ENCODE results near the gene TLX3. TPM values are rescaled to one million over a fixed set of nuclear protein-coding genes. Genes with fewer than 3 reads are reported as not detected.

Gene TLX3
- total RNA-seq, 2 donors from 2014 or later: not detected

- 2 to 7% methylated on average over 19 to 70 of the region's 74 CpGs for WGBS, 2 donors
- H3K27ac ChIP-seq: no peak overlapping the region
- no peak overlapping the region for H3K4me3 ChIP-seq
- DNase-seq (no peak), ATAC-seq (no peak)
- TF ChIP-seq POLR2A (IDR thresholded peaks at IDR 0.05) (no peak), CTCF (IDR thresholded peaks at IDR 0.05) (no peak)
- peaks cover 63% of the 10 kb centered on the region for H3K4me1 ChIP-seq
- H3K27me3 ChIP-seq: peaks cover 5 to 85% of the 10 kb centered on the region in 2 donors
- no peaks in the 10 kb centered on the region for H3K36me3 ChIP-seq (replicated peaks in 1 of 2; ENCODE audit: insufficient read depth in 1 of 2, low read depth in 2 of 2)
- intact Hi-C loops (cut with DNase I): no loop called here
- H3K9me3 ChIP-seq: no peaks in the 10 kb centered on the region
Observed at GRCh38 chr5:171311322-171312077, 2.5 kb downstream of the TLX3 start.

- Histone ChIP-seq H3K9me3 (no peaks in the 10 kb centered on the region), H3K36me3 (replicated peaks in 1 of 2; ENCODE audit: insufficient read depth in 1 of 2, low read depth in 2 of 2) (no peaks in the 10 kb centered on the region), H3K27ac (no peak overlapping the region), H3K27me3 (peaks cover 5 to 94% of the 10 kb centered on the region in 2 donors), H3K4me1 (peaks cover 71% of the 10 kb centered on the region), H3K4me3 (no peak overlapping the region)
- no peak for ATAC-seq
- intact Hi-C loops (cut with DNase I): no loop called here
- WGBS, 2 donors: 3 to 4% methylated on average over 35 to 74 of the region's 74 CpGs
- TF ChIP-seq POLR2A (IDR thresholded peaks at IDR 0.05): no peak
- TF ChIP-seq CTCF (IDR thresholded peaks at IDR 0.05): no peak
- DNase-seq: no peak
Observed at GRCh38 chr5:171312129-171312974, 3.3 kb downstream of the TLX3 start.

GRCh38 chr5:171313481-171314206, 4.6 kb downstream of the TLX3 start:
- H3K27me3 ChIP-seq: peaks cover 0 to 94% of the 10 kb centered on the region in 2 donors
- no peak overlapping the region for H3K27ac ChIP-seq
- H3K4me3 ChIP-seq: no peak overlapping the region
- DNase-seq (no peak), ATAC-seq (no peak)
- H3K9me3 ChIP-seq: no peaks in the 10 kb centered on the region
- TF ChIP-seq POLR2A (IDR thresholded peaks at IDR 0.05): no peak
- TF ChIP-seq CTCF (IDR thresholded peaks at IDR 0.05): no peak
- peaks cover 67% of the 10 kb centered on the region for H3K4me1 ChIP-seq
- WGBS, 2 donors: 4 to 11% methylated on average over 32 to 36 of the region's 37 CpGs
- no peaks in the 10 kb centered on the region for H3K36me3 ChIP-seq (replicated peaks in 1 of 2; ENCODE audit: insufficient read depth in 1 of 2, low read depth in 2 of 2)
- intact Hi-C loops (cut with DNase I): no loop called here

GRCh38 chr5:171314728-171315385, 5.8 kb downstream of the TLX3 start:
- TF ChIP-seq CTCF (IDR thresholded peaks at IDR 0.05) (no peak), POLR2A (IDR thresholded peaks at IDR 0.05) (no peak)
- intact Hi-C loops (cut with DNase I): no loop called here
- no peaks in the 10 kb centered on the region for H3K36me3 ChIP-seq (replicated peaks in 1 of 2; ENCODE audit: insufficient read depth in 1 of 2, low read depth in 2 of 2)
- H3K27ac ChIP-seq: no peak overlapping the region
- WGBS, 2 donors: 2 to 6% methylated on average over 15 to 53 of the region's 53 CpGs
- H3K4me1 ChIP-seq: peaks cover 56% of the 10 kb centered on the region
- H3K27me3 ChIP-seq: peaks cover 0 to 86% of the 10 kb centered on the region in 2 donors
- no peak overlapping the region for H3K4me3 ChIP-seq
- DNase-seq (peak in 2 of 4 donors; percentile 42 to 54), ATAC-seq (no peak)
- H3K9me3 ChIP-seq: no peaks in the 10 kb centered on the region
